Glomerular visceral epithelial cell (primary cell): ENCODE data around the gene EGFR.
"Not testable (repeated sequence)": the region's sequence is repeated elsewhere in the genome, so short reads cannot be mapped to it uniquely, and the experiment has no call there.

Source experiments
- DNase-seq: peaks from one replicate; pipeline ENCODE4 v3.0.0-alpha.2; 2016; ENCODE audit errors: extremely low spot score

The EGFR gene

GRCh38 chr7:55035410-55035809 is 16.6 kb downstream of the EGFR start:
- DNase-seq: not testable (repeated sequence)

DNA sequence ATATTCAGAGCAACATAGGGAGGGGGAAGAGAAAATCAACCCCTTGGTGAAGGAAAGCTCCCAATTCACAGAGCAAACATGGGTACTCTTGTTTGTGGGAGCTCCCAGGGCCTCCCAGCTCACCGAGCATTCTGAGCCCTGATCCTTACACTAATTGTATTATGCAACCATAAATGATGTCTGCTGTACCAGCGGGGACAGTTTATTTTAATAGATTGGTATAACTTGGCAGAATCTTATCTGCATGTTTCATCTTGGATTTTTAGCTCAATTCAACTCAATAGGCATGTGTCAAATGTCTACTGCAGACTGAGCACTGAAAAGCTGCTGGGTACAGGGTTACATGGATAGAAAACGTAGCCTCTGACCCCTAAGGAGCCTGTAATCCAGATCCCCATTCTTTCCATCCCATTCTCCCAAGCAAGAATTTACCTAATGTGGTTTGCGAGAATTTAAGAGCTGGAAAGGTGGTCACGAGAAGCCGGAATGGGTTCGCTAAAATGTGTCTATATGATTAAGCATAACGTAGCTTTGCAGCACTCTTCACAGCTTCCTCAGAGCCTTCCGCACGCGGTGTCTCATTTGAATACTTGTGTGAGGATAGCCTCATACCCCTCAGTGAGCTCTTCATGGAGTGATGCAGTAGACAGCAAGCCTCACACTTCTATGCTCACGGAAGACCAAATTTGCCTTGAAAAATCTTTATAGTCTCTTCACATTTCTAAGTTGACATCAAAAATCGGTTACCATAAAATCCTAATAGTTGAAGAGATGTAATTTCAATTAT is 18.3 kb downstream of the EGFR start:
- no peak for DNase-seq

DNA sequence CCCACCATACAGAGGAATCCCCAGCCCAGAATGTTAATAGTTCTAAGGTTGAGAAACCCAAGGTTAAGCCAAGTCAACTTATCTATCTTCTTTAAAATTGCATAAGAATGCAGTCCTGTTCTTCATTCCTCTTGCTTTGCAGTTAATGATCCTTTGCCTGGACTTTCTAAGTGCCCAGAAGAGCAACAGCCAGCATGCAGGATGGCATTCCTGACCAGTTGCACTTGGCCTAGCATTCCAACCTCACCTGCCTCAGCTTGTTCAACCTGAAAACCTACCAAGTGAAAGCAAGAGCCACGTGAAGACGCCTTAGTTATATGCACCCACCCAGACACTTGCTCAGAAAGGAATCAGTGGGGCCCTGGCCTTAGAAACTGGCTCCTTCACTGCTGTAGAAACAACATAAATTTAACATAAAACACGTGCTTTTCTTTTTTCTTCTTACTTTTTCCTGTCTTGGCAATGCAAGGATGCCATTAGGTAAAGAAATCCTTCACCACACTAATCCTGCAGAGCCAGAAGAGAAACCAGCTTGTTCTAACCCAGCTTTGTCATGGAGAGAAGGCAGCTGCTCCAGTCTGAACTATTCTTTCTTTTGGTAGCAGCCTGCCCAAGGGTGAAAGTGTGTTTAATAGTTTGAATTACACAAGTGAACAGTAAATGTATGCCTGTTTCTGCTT is 25.0 kb downstream of the EGFR start:
- DNase-seq: no peak

GRCh38 chr7:55044371-55044717 is 25.5 kb downstream of the EGFR start:
- DNase-seq: no peak

- no peak for DNase-seq
These were observed 26.0 kb downstream of the EGFR start for GRCh38 chr7:55044791-55045190.

GRCh38 chr7:55046582-55047342 is 27.9 kb downstream of the EGFR start:
- no peak for DNase-seq

DNA sequence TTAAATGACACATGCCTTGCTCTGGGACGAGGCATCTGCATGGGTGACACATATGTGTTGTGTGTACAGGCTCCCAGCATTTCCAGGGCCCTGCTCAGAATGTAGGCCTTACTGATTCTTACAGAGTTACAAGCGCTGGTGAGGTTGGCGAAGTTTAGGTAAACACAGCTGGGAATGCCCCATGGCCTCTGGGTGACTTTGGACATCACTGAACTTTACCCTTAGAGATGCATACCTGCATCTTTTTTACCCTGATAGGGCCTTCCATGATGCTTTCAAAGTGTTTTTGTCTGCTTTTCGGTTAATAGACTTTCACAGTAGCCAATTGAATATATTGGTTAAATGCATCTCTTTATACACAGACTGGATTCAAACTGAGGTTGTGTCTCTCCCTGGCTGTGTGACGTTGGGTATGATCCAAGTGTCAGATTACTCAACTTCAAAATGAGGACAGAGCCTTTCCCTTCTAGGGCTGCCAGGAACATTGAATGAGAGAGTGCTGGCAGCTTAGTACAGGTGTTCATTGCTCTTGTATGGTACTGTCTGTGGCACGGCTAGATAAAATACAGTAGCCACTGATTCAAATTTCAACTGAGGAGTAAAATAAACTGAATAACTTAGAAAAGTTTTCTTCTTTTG is 29.5 kb downstream of the EGFR start:
- DNase-seq: no peak

DNA sequence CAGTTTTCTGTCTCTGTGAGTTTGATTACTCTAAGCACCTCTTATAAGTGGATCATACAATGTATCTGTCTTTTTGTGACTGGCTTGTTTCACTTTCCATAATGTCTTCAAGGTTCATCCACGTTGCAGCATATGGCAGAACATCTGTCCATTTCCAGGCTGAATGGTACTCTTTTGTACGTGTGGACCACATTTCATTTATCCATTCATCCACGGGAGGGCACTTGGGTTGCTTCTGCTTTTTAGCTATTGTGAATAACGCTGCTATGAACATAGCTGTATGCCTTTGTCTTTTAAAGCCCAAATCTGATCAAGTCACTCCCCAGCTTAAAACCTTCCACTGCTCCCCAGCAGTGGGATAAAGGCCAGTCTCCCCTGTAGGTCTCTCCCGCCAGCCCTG is 31.5 kb downstream of the EGFR start:
- no peak for DNase-seq

GRCh38 chr7:55052081-55052480 is 33.3 kb downstream of the EGFR start:
- DNase-seq: peak; percentile 52

GRCh38 chr7:55052741-55053427 is 34.1 kb downstream of the EGFR start:
- peak; percentile 67 for DNase-seq

DNA sequence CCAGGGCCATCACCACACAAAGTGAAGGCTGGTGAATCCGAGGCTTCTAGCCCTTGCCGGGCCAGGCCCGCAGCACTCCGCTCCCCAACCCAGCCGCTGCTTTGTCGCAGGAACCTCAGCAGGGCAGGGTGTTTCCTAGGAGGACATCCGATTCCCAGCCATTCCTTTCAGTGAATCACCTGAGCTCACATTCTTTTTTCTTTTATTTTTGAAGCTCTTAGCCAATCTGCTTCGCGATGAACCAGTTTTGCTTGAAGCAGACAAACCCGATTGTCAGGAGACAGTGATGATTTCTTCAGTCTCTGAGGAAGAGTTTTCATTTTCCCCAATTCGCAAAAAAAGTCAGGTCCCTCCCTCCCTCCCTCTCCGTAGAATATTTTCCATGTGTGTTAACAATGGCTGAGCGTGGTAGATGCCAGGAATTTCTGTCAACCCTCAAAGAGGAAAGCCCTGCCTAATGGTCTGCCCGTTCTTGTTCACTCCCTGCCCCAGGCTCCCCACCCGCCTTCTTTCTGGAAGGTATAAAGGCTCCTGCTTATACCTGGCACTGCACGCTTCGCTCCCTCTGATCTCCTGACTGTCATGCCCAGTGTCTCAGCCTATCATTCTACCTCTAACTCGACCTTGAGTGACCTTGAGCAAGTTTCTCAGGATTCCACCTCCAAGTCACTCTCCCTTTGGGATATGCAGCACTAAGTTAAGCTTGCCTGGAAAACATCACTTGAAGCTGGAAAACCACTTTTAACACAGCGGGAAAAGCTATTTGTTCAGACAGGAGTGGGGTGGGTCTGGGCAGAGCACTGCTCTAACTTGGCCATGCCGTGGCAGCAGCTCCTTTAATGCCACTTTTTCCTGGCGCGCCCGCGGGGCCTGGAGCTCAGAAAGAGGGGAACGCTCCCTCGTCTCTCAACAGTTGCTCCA is 35.1 kb downstream of the EGFR start:
- no peak for DNase-seq

DNA sequence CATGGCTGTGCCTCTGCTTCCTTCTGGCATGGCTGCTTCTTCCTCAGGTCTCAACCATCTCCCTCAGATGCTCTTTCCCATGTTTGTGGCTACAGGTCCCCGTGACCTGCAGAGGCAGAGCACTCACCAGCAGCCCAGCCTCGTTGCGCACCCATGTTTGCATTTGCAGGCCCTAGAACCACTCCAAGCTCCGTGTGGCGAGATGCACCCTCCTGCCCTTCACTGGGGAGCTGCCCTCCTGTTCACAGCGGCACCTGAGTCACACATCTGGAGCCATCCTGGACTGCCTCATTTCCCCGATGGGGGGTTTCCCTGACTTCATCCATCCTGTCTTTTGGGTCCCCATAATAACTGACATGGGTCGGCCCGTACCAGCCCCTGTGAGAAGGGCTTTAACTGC is 35.9 kb downstream of the EGFR start:
- no peak for DNase-seq

GRCh38 chr7:55055479-55055878 is 36.7 kb downstream of the EGFR start:
- peak; percentile 35 for DNase-seq

DNA sequence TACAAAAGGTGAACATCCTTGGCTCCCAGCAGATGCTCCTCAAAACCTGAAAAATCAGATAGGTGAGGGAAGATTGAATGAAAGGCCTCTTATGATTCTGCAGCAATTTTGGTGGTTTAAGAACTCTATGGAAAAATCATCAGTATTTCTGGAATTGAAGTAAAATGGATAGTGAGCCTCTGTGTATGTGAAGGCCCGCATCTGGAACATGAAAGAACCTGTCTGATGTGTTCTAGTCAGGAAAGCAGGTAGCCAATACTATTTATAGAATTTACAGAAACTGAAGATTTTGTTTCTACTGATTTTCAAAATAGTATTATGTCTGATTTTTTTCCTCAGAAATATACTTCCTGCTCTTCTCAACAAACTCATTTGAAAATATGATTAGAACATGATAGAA is 37.3 kb downstream of the EGFR start:
- no peak for DNase-seq

- no peak for DNase-seq
These were observed 38.0 kb downstream of the EGFR start for GRCh38 chr7:55056577-55057480.

- DNase-seq: no peak
These were observed 39.5 kb downstream of the EGFR start for GRCh38 chr7:55058314-55058713.

GRCh38 chr7:55059021-55059420 is 40.2 kb downstream of the EGFR start:
- no peak for DNase-seq

- DNase-seq: no peak
These were observed 41.3 kb downstream of the EGFR start for GRCh38 chr7:55060085-55060484.

DNA sequence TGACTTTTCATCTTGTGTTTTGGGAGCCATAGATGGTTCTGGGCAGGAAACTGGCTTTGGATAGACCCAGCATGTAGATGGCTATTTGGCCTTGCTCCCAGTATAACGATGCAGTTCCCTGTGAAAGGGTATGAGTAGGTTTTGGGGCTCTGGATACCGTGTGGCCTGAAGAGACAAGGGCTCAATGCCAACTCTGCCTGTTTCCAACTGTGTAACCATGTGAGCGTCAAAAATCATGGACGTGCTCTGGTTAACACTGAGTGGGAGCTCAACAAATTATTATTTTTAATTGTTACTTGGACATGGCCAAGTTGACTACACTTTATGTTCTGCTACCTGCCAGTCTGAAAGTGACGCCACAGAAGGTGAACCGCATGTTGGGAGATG is 41.8 kb downstream of the EGFR start:
- DNase-seq: no peak
